NCI-H1930 (cell line): ENCODE measurements around the gene APBA2.

Experiments used
- DNase-seq, 2 experiments: peaks; one replicate each; lab custom pipeline; 2025; lab: John Stamatoyannopoulos, UW

APBA2 gene

GRCh38 chr15:28896951-28897350 lies 11.2 kb downstream of the APBA2 start:
- DNase-seq: no peak

DNA sequence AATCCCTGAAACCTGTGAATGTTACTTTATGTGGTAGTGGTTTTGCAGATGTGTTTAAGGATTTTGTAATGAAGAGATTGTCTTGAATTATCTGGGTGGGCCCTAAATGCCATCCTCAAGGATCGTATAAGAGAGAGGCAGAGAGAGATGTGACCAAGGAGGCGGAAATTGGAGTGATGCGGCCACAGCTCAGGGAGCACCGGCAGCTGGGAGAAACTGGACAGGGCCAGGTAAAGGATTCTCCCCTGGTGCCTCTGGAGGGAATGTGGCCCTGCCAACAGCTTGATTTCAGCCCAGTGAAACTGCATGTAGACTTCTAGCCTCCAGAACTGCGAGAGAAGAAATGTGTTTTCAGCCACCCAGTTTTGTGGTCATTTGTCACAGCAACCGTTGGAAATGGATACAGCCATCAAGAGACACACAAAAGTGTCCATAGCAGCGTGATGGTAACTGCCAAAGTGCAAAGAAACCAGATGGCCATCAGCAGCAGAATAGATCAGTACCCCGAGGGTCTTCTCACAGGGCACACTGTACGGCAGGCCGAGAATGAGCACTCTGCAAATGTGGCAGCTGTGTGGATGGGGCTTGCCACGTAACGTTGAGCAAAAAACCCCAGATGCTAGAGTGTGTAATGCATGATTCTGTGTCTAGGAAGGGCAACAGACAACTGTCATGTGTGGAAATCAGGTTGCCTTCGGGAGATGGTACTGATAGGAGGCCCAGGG lies 12.2 kb downstream of the APBA2 start:
- DNase-seq: no peak

DNA sequence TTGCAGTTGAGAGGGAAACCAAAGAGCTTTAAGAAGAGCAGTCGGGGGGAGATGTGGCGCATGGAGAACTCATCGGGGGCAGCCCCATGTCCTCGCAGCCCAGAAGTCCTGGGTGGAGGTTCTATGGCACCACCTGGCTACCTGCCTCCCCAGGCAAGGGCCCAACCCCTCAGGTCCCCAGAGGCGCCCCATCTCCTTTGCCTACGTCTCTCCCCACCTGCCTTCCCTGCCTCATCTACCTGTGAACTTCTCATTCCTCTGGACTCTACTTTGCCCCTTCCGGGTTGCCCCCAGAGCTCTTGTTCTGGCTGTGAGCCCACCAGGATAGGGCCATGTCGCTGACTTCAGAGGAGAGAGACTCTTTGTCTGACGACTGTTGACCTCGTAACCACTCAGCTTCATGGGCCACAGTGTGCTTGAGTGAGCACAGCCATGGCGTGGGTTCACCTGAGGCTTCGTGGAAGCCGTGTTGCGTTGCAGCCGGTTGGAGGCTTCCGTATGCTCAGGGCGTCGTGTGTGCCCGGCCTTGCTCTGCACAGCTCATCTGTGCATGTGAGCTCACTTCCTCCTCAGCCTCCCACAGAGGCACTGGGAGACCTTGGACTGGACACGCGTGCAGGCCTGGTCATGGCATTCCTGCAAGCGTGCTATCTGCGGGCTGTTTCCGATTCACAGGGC lies 13.4 kb downstream of the APBA2 start:
- DNase-seq: no peak

- no peak for DNase-seq
These were observed 14.5 kb downstream of the APBA2 start for GRCh38 chr15:28900041-28900891.

DNA sequence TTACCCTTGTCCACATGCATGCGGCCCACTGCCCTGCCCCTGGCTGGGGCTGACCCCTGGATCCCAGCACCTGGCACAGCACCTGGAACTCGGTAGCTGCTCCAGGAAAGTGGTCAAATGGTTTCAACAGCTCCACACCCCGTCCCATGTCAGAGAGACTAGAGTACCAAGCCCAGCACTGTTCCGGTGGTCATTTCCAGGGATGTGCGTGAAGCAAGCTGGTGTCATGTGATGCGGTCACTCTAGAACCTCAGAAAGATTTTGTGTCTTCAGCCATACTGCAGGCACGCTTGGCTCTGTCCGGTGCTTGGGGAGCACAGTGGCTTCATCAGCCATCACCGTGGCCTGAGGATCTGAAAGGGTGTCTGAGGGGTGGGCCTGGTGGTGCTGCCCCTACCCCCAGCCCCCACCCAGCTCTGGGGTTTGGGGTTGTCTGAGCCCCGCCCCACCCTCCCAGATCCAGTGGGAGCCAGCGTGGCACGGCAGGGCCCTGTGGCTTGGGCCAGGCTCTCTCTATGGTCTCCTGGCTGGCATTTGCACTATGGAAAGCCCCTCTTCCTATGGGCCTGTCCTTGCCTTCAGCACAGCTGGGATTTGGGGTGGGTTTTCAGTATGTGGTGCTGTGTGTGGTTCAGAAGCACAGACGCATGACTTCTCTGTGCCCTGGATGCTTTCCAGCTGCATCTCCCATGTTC lies 15.3 kb downstream of the APBA2 start:
- no peak for DNase-seq

DNA sequence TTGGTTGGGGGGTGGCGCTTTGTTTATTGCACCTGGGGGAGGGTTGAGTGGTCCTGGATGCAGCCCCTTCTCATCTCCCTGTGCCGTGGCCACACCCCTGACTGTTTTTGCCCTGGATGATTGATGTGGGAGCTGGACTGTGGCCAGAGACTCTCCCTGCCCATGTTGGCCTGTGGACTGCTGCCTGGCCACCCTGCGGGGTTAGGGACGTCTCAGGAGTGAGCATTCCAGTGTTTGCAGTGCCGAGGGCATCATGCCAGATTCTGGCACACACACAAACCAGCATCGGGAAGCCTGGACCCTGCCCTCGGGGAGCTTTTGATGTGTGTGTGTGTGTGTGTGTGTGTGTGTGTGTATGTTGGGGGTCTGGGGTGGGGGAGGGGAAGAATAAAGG lies 15.8 kb downstream of the APBA2 start:
- DNase-seq: no peak

- no peak for DNase-seq
These were observed 16.4 kb downstream of the APBA2 start for GRCh38 chr15:28901987-28902745.

- no peak for DNase-seq
These were observed 17.1 kb downstream of the APBA2 start for GRCh38 chr15:28902856-28903255.

DNA sequence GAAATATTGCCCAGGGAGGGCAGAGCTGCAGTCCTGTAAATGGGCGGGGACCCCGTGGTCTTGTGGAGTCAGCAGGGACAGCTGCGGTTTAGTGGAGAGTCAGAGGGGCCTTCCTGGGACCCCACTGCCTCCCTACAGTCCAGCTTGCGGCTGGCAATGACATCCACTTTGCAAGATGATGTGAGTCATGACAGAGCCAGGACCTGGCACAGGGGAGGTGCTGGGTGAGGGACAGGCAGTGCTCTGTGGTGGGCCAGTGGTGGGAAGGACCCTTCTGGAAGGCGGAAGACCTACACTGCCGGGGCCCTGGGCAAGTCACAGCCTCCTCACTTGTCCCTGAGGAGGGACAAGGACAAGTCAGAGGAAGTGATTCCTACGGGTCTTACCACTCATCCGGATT lies 17.8 kb downstream of the APBA2 start:
- DNase-seq: no peak

DNA sequence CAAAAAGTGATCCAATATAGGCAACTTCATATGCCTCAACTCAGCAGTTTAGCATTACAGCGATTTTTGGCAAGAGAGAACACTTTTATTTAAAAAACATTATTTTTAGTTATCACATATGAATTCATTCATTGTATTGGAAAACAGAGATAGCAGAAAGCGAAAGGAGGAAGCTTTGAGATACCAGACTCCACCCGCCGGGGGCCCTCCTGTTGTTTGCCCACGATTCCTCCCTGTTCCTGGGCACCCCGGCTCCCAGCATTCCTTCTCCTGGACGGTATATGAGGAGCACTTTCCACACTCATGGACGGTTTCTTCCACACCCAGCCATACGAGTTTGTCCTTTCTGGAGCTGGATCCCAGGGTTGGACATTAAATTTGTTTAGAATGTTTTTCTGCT lies 18.2 kb downstream of the APBA2 start:
- no peak for DNase-seq

- DNase-seq: no peak
These were observed 19.0 kb downstream of the APBA2 start for GRCh38 chr15:28904541-28905315.

DNA sequence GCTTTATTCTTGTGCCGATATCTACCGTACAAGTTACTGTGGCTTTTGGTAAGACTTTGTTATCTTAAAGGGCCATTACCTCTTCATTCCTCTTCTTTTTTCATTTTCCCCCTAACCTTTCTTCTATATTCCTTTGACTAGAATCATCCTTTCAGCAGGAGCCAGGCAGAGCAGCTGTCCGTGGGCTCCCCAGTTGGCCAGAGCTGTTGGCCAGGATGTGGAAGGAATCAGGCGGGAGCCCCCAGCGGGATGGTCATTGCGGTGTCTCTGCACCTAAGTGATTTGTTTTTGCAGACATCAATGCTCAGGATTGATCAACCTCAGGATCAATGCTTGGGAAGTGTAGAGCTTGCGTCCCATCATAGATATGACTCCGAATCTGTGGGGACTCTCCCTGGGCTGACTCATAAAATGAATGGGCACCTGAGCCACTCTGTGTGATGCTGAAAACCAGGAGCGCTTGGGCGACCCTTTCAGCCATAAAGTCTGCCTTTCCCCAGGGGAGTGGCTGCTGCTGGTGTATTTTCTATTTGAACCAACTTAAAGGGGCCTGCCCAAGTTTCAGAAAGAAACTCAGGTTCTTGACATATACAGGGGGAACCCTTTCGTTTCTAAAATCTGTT lies 21.7 kb downstream of the APBA2 start:
- DNase-seq: no peak

GRCh38 chr15:28909958-28910500 lies 24.3 kb downstream of the APBA2 start:
- no peak for DNase-seq

DNA sequence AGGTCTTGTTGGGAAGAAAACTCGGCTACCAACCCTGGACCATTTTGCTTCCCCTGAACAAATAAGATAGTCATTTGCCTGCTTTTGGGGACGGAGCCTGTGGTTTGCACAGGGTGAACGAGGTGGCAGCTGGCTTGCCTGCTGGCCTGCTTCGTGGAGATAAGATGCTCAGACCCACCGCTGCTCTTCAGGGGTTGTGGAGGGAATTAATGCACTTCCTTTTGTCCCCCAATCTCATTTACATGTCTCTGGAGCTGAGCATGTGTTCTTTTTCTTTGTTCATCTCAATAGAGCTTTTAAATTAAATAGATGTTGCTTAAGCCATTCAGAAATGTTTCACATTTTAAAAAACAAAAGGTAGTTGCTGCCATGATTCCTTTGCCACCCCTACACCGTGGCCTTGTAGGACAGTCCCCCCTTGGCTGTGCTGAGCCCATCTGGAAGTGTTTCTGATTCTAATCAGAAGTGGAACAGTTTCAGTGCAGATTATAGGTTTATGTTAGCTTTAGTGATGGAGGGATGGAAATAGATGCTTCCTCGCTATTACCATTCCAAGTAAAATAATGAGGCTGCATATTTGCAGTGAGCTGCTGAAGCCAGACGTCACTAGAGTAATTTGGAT lies 25.6 kb downstream of the APBA2 start:
- DNase-seq: no peak

DNA sequence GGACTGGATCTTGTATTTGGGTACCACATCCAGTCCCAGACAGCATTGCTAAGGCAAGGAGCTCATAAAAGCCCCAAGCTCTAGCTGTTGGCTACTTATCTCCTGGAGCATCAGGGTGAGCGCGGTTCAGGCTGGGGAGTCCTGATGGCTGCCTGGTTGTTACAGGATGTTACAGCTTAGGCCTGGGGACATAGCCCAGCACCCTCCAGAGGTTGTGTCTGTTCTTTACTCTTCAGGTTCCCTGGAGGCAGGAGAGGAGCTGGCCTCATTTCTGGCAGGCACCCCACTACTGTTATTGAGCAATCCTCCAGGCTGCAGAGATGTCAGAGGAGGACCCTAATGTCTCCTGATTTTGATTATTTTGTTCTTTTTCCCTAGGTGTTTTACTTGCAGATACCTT lies 26.6 kb downstream of the APBA2 start:
- no peak for DNase-seq

GRCh38 chr15:28913171-28913765 lies 27.5 kb downstream of the APBA2 start:
- DNase-seq: no peak

- no peak for DNase-seq
These were observed 28.3 kb downstream of the APBA2 start for GRCh38 chr15:28914046-28914445.

DNA sequence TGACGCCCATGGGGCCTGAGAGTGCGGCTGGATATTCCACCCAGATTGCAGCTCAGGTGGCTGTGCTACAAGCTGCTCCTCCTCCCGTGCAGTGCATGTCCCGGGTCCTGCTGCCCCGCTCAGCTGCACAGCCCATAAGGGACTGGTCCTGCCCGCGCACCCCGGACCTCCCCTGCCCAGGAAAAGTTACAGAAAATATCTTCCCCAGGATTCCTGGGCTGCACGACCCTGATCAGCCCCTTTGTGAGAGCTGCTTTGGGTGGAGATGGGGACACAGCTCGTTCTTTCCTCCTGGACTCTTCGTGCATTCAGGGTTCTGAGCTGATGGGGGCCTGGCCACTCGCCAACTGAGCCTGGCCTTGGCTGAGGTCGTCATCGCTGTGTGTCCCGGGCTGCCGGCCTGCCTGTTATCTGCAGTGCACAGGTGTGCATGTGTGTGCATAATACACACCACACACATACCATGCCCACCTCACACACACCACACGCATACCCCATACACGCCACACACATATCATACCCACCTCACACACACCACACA lies 28.8 kb downstream of the APBA2 start:
- no peak for DNase-seq
